Endodermal cell (in vitro differentiated cells): ENCODE data around the gene MTHFSD. TPM values are rescaled to one million over a fixed set of nuclear protein-coding genes. Genes with fewer than 3 reads are reported as not detected.

Experiments used
- DNase-seq: peaks from one replicate; pipeline ENCODE4 v3.0.0-alpha.2; 2017
- H3K27ac ChIP-seq: 2 replicates; pipeline ENCODE4 v1.5.1; 2013; ENCODE audit warnings: mild to moderate bottlenecking, low read depth, low read length, moderate library complexity
- H3K27me3 ChIP-seq: 2 replicates; pipeline ENCODE4 v1.6.1; 2013; ENCODE audit warnings: mild to moderate bottlenecking, low read length, moderate library complexity; ENCODE audit not compliant: insufficient read depth, control insufficient read depth, poor library complexity, severe bottlenecking
- H3K36me3 ChIP-seq: 2 replicates; pipeline ENCODE4 v1.7.0; 2013; ENCODE audit warnings: mild to moderate bottlenecking, low read length, moderate library complexity; ENCODE audit not compliant: control insufficient read depth, insufficient read depth
- H3K4me1 ChIP-seq: one replicate; pipeline ENCODE4 v1.7.0; 2013; ENCODE audit warnings: low read length; ENCODE audit not compliant: control insufficient read depth, insufficient read depth
- H3K4me3 ChIP-seq: 2 replicates; pipeline ENCODE4 v1.5.1; 2013; ENCODE audit warnings: mild to moderate bottlenecking, low read length, moderate library complexity
- H3K9ac ChIP-seq: 2 replicates; pipeline ENCODE4 v1.6.1; 2013; ENCODE audit warnings: mild to moderate bottlenecking, low read length, moderate library complexity; ENCODE audit not compliant: poor library complexity, severe bottlenecking; ENCODE audit errors: extremely low read depth
- H3K9me3 ChIP-seq: 2 replicates; pipeline ENCODE4 v1.6.1; 2013; ENCODE audit warnings: mild to moderate bottlenecking, low read length, moderate library complexity; ENCODE audit not compliant: control insufficient read depth
- H3K27ac Mint-ChIP-seq: 2 replicates; pipeline ENCODE4 v1.8.0; 2020; ENCODE audit warnings: mixed read lengths
- H3K27me3 Mint-ChIP-seq: 2 replicates; pipeline ENCODE4 v1.8.0; 2021; ENCODE audit warnings: mild to moderate bottlenecking, mixed read lengths; ENCODE audit not compliant: insufficient read depth
- H3K36me3 Mint-ChIP-seq: 2 replicates; pipeline ENCODE4 v1.8.0; 2020; ENCODE audit warnings: low read depth, mixed read lengths
- H3K4me1 Mint-ChIP-seq: 2 replicates; pipeline ENCODE4 v1.8.0; 2020; ENCODE audit warnings: mixed read lengths
- H3K4me3 Mint-ChIP-seq: 2 replicates; pipeline ENCODE4 v1.8.0; 2020; ENCODE audit warnings: mild to moderate bottlenecking, moderate library complexity, mixed read lengths
- H3K9me3 Mint-ChIP-seq: 2 replicates; pipeline ENCODE4 v1.8.0; 2020; ENCODE audit warnings: mild to moderate bottlenecking, mixed read lengths
- WGBS, 2 experiments: methylation state at CpG; one replicate each; pipeline versions ENCODE4 v1.1.5 to v1.1.7; 2013; ENCODE audit warnings: missing lambda C conversion rate in 2 of 2, mixed read lengths in 1 of 2; ENCODE audit not compliant: insufficient coverage in 1 of 2, insufficient read length in 1 of 2; 5-methylcytosine and 5-hydroxymethylcytosine counted together
- total RNA-seq, 2 donors: library from RNA; stranded (reverse); fragmentation: NEBNext Ultra II Directional in 1 of 2; extraction: Animal tissue kit (Norgen Biotek cat#: 25700) in 1 of 2; gene quantifications; 2 replicates in 1 of 2; 3 replicates in 1 of 2; pipeline ENCODE4 v1.2.1, GENCODE V29; 2021
- TF ChIP-seq, protein P1 (sequence below): fragments of 200-600 bp; sonication (generic); conservative IDR thresholded peaks from 2 replicates; pipeline ENCODE4 v1.5.0; 2021; ENCODE audit warnings: antibody characterized with exemption, mild to moderate bottlenecking

The MTHFSD gene
- total RNA-seq, 2 donors from 2014 or later: 15.0 to 25.8 TPM

DNA sequence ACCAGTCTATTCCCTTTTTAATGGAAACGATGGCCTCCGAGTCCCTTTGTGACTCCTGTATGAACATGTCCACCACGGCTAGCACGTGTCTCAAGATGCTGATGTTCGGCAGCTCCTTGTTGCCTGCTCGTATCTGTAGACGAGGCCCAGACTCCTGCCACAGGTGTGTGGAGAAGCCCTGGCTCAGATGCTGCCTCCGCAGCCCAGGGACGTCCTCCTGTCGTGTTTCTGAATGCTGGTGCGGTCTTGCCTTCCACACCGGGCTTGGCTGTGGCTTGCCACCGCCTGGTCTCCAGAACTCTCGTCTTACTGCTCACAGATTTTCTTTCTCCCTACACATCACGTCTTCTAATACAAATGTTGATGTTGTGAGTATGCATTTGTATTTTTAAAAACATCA is 27.7 kb downstream of the MTHFSD start:
- Mint-ChIP-seq H3K27me3 (peaks cover 1% of the 10 kb centered on the region), H3K4me3 (no peak overlapping the region), H3K9me3 (no peaks in the 10 kb centered on the region), H3K27ac (no peak overlapping the region), H3K36me3 (peaks cover 1% of the 10 kb centered on the region), H3K4me1 (no peaks in the 10 kb centered on the region)
- WGBS, 2 experiments: 90 to 99% methylated on average over 12 to 13 of the region's 15 CpGs
- DNase-seq: peak; percentile 37
- H3K4me1 ChIP-seq: no peaks in the 10 kb centered on the region
- peaks cover 7% of the 10 kb centered on the region for H3K27me3 ChIP-seq
- no peak overlapping the region for H3K4me3 ChIP-seq
- H3K36me3 ChIP-seq: no peaks in the 10 kb centered on the region
- H3K9ac ChIP-seq: no peak overlapping the region
- H3K27ac ChIP-seq: no peak overlapping the region
- TF ChIP-seq, protein P1, sequence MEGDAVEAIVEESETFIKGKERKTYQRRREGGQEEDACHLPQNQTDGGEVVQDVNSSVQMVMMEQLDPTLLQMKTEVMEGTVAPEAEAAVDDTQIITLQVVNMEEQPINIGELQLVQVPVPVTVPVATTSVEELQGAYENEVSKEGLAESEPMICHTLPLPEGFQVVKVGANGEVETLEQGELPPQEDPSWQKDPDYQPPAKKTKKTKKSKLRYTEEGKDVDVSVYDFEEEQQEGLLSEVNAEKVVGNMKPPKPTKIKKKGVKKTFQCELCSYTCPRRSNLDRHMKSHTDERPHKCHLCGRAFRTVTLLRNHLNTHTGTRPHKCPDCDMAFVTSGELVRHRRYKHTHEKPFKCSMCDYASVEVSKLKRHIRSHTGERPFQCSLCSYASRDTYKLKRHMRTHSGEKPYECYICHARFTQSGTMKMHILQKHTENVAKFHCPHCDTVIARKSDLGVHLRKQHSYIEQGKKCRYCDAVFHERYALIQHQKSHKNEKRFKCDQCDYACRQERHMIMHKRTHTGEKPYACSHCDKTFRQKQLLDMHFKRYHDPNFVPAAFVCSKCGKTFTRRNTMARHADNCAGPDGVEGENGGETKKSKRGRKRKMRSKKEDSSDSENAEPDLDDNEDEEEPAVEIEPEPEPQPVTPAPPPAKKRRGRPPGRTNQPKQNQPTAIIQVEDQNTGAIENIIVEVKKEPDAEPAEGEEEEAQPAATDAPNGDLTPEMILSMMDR: no peak
- no peaks in the 10 kb centered on the region for H3K9me3 ChIP-seq

- TF ChIP-seq, protein P1: no peak
- Mint-ChIP-seq H3K36me3 (peaks cover 1% of the 10 kb centered on the region), H3K27ac (no peak overlapping the region)
Observed at GRCh38 chr16:86525696-86526095, 29.3 kb downstream of the MTHFSD start.

GRCh38 chr16:86524029-86524428 is 31.0 kb downstream of the MTHFSD start:
- peaks cover 29% of the 10 kb centered on the region for H3K27me3 ChIP-seq
- H3K4me1 ChIP-seq: no peaks in the 10 kb centered on the region
- H3K27ac ChIP-seq: no peak overlapping the region
- H3K9me3 Mint-ChIP-seq: no peaks in the 10 kb centered on the region
- H3K36me3 ChIP-seq: no peaks in the 10 kb centered on the region
- H3K27ac Mint-ChIP-seq: no peak overlapping the region
- H3K4me3 ChIP-seq: no peak overlapping the region
- H3K27me3 Mint-ChIP-seq: peaks cover 24% of the 10 kb centered on the region
- peak; percentile 31 for DNase-seq
- WGBS, 2 experiments: 91% methylated on average over 4 to 6 of the region's 6 CpGs
- H3K36me3 Mint-ChIP-seq: no peaks in the 10 kb centered on the region
- H3K9ac ChIP-seq: no peak overlapping the region
- TF ChIP-seq, protein P1: no peak
- no peak overlapping the region for H3K4me3 Mint-ChIP-seq
- no peaks in the 10 kb centered on the region for H3K4me1 Mint-ChIP-seq
- no peaks in the 10 kb centered on the region for H3K9me3 ChIP-seq

More at GRCh38 chr16:86525696-86526095, 29.3 kb downstream of the MTHFSD start:
- Mint-ChIP-seq H3K27me3 (peaks cover 11% of the 10 kb centered on the region), H3K9me3 (no peaks in the 10 kb centered on the region), H3K4me3 (no peak overlapping the region), H3K4me1 (no peaks in the 10 kb centered on the region)
- Histone ChIP-seq H3K4me3 (no peak overlapping the region), H3K27ac (no peak overlapping the region), H3K36me3 (no peaks in the 10 kb centered on the region), H3K9ac (no peak overlapping the region), H3K9me3 (no peaks in the 10 kb centered on the region), H3K27me3 (peaks cover 14% of the 10 kb centered on the region), H3K4me1 (no peaks in the 10 kb centered on the region)
- DNase-seq: peak; percentile 22
- 68 to 70% methylated on average over 9 to 12 of the region's 12 CpGs for WGBS, 2 experiments
